Transverse colon (tissue), 3 donors: ENCODE results near the gene SLC39A3.

ENCODE experiments used
- CTCF ChIP-seq, 5 experiments: fragments of 200-600 bp in 3 of 5; fragments of 450-650 bp in 2 of 5; sonication (generic) in 3 of 5; IDR thresholded peaks; 1 replicate in 2 of 5; 2 replicates in 3 of 5; pipeline ENCODE4 v1.5.1; 2016 to 2017; ENCODE audit warnings: antibody characterized with exemption in 5 of 5, inconsistent platforms in 3 of 5, mild to moderate bottlenecking in 2 of 5, moderate library complexity in 1 of 5
- POLR2A ChIP-seq: fragments of 450-650 bp; IDR thresholded peaks from one replicate; pipeline ENCODE4 v1.6.1; 2016; ENCODE audit warnings: antibody characterized with exemption, mild to moderate bottlenecking, moderate library complexity

DNA sequence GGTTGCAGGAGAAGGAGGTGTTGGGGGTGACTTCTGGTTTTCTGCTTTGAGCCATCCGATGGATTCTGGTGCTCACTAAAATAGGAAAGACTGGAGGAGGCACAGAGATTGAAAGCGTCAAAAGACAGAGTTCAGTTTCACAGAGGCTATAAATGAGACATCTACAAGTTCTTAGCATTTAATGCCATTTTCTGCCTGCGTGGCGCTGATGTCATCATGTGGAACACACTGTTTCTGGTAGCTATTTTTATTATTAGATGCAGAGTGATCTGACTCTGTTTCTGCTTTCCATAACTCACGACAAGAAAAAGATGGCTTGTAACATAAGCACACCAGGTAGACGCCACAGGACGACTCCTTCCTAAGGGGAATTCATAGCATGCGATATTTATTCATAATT is 3.3 kb upstream of the SLC39A3 start:
- no peak for TF ChIP-seq CTCF (IDR thresholded peaks at IDR 0.05)
- TF ChIP-seq POLR2A = no peak
